Inferior parietal cortex (tissue), 1 donor: ENCODE measurements around the gene HOXC4.
A peak's percentile ranks its signal among the peaks of the same experiment; 100 is the strongest.

Experiments
- DNase-seq: peaks from one replicate; pipeline ENCODE4 v3.0.0-alpha.2; 2016; ENCODE audit errors: extremely low spot score

HOXC4 gene

GRCh38 chr12:54053751-54054741, at the start of gene HOXC4:
HOXC4 (plus strand) TSS chr12:54053835; CDS start chr12:54053923, 88 bp downstream.
- DNase-seq = no peak

- DNase-seq = no peak
These were observed 49.4 kb upstream of the HOXC4 start for GRCh38 chr12:54004063-54004840.

- no peak for DNase-seq
These were observed 48.6 kb upstream of the HOXC4 start for GRCh38 chr12:54004841-54005530.

GRCh38 chr12:54005531-54005852, 48.1 kb upstream of the HOXC4 start:
- DNase-seq = no peak

GRCh38 chr12:54005853-54006558, 47.6 kb upstream of the HOXC4 start:
- peak; percentile 86 for DNase-seq

- no peak for DNase-seq
These were observed 46.9 kb upstream of the HOXC4 start for GRCh38 chr12:54006559-54007220.

GRCh38 chr12:54007538-54008259, 45.9 kb upstream of the HOXC4 start:
- DNase-seq = no peak

- DNase-seq = no peak
These were observed 45.4 kb upstream of the HOXC4 start for GRCh38 chr12:54008260-54008552.

GRCh38 chr12:54009171-54010052, 44.2 kb upstream of the HOXC4 start:
- no peak for DNase-seq

- no peak for DNase-seq
These were observed 43.3 kb upstream of the HOXC4 start for GRCh38 chr12:54010053-54010971.

- DNase-seq = no peak
These were observed 42.5 kb upstream of the HOXC4 start for GRCh38 chr12:54010972-54011664.

GRCh38 chr12:54011665-54012532, 41.7 kb upstream of the HOXC4 start:
- DNase-seq = no peak

- no peak for DNase-seq
These were observed 40.8 kb upstream of the HOXC4 start for GRCh38 chr12:54012631-54013409.

- no peak for DNase-seq
These were observed 39.1 kb upstream of the HOXC4 start for GRCh38 chr12:54014377-54015017.
